GM21423 (cell line): ENCODE data around the gene ANKRD45.
"Not testable (repeated sequence)": the region's sequence is repeated elsewhere in the genome, so short reads cannot be mapped to it uniquely, and the experiment has no call there.

Experiments
- ATAC-seq: cut with Tn5 transposase; IDR thresholded peaks from one replicate; pipeline ENCODE4 v1.9.1; 2021; ENCODE audit warnings: mild to moderate bottlenecking, moderate library complexity; ENCODE audit not compliant: unreplicated experiment

Gene ANKRD45

GRCh38 chr1:173646656-173647055 lies 23.0 kb downstream of the ANKRD45 start:
- no peak for ATAC-seq

- not testable (repeated sequence) for ATAC-seq
Measured at GRCh38 chr1:173642450-173643139, 27.1 kb downstream of the ANKRD45 start.

- ATAC-seq: no peak
Measured at GRCh38 chr1:173639102-173639501, 30.5 kb downstream of the ANKRD45 start.

GRCh38 chr1:173638043-173639021 lies 31.3 kb downstream of the ANKRD45 start:
- no peak for ATAC-seq

- not testable (repeated sequence) for ATAC-seq
Measured at GRCh38 chr1:173637236-173638042, 32.2 kb downstream of the ANKRD45 start.

- ATAC-seq: no peak
Measured at GRCh38 chr1:173635116-173635515, 34.5 kb downstream of the ANKRD45 start, which contains the start of gene TEX50. TEX50 (plus strand) TSS chr1:173635338; CDS start chr1:173635522, 184 bp downstream.

GRCh38 chr1:173628888-173629287 lies 40.8 kb downstream of the ANKRD45 start:
- ATAC-seq: no peak

GRCh38 chr1:173627269-173627668 lies 42.4 kb downstream of the ANKRD45 start:
- ATAC-seq: no peak

- ATAC-seq: no peak
Measured at GRCh38 chr1:173616859-173617258, 52.8 kb downstream of the ANKRD45 start.

- not testable (repeated sequence) for ATAC-seq
Measured at GRCh38 chr1:173613086-173613485, 56.6 kb downstream of the ANKRD45 start.

GRCh38 chr1:173608503-173609216 lies 61.0 kb downstream of the ANKRD45 start:
- ATAC-seq: no peak

- ATAC-seq: no peak
Measured at GRCh38 chr1:173603056-173603591, 66.5 kb downstream of the ANKRD45 start, which contains the start of gene SLC9C2. SLC9C2 (minus strand) TSS chr1:173603072; CDS start chr1:173601776, 1,296 bp downstream.

GRCh38 chr1:173601588-173601987 lies 68.1 kb downstream of the ANKRD45 start:
- peak; percentile 55 for ATAC-seq

- no peak for ATAC-seq
Measured at GRCh38 chr1:173596097-173596825, 73.4 kb downstream of the ANKRD45 start.

GRCh38 chr1:173591138-173591537 lies 78.5 kb downstream of the ANKRD45 start:
- ATAC-seq: not testable (repeated sequence)

GRCh38 chr1:173590557-173590956 lies 79.1 kb downstream of the ANKRD45 start:
- ATAC-seq: no peak

- ATAC-seq: no peak
Measured at GRCh38 chr1:173581383-173582079, 88.1 kb downstream of the ANKRD45 start.

- no peak for ATAC-seq
Measured at GRCh38 chr1:173580658-173581057, 89.0 kb downstream of the ANKRD45 start.

- no peak for ATAC-seq
Measured at GRCh38 chr1:173580071-173580470, 89.6 kb downstream of the ANKRD45 start.
